Measurements from ENCODE around the gene TBC1D3. TPM values are rescaled to one million over a fixed set of nuclear protein-coding genes. Genes with fewer than 3 reads are reported as not detected.

The TBC1D3 gene
- not detected in 5 replicates for total RNA-seq (2022; extraction: Qiagen RNA extraction)

GRCh38 chr17:38192455-38192854, at the start of gene TBC1D3:
TBC1D3 (minus strand) TSS chr17:38192555; CDS start chr17:38191029, 1,526 bp downstream.

Other genes with a start within 250 kb of the TBC1D3 start
- 5.6 to 12.2 TPM (median 10.7 TPM) in 5 replicates for gene TBC1D3L, start 203.5 kb downstream of the TBC1D3 start, total RNA-seq (2022; extraction: Qiagen RNA extraction)
- 0.11 TPM in 1 of 5 replicates, not detected in the others for gene TBC1D3D, start 188.6 kb downstream of the TBC1D3 start, total RNA-seq (2022; extraction: Qiagen RNA extraction)
- gene TBC1D3C, start 123.9 kb downstream of the TBC1D3 start, total RNA-seq (2022; extraction: Qiagen RNA extraction), result not detected in 5 replicates
- not detected in 5 replicates for gene TBC1D3E, start 64.6 kb downstream of the TBC1D3 start, total RNA-seq (2022; extraction: Qiagen RNA extraction)
- 61.5 to 66.3 TPM (median 65.2 TPM) in 5 replicates for gene MRPL45, start 104.6 kb upstream of the TBC1D3 start, total RNA-seq (2022; extraction: Qiagen RNA extraction)
- 0.02 to 0.05 TPM (median 0.03 TPM) in 4 of 5 replicates, not detected in the other for gene GPR179, start 151.4 kb upstream of the TBC1D3 start, total RNA-seq (2022; extraction: Qiagen RNA extraction)
- 9.9 to 18.2 TPM (median 16.1 TPM) in 5 replicates for gene SOCS7, start 159.3 kb upstream of the TBC1D3 start, total RNA-seq (2022; extraction: Qiagen RNA extraction)
- gene ARHGAP23, start 235.9 kb upstream of the TBC1D3 start, total RNA-seq (2022; extraction: Qiagen RNA extraction), result 54.9 to 79.5 TPM (median 68.3 TPM) in 5 replicates

Data from A549 treated with dexamethasone at 1 μM for 4 hours (cell line).